Activated CD4-positive, alpha-beta T cell treated with anti-CD3 and anti-CD28 coated beads, Interleukin-2, amount 50 U/mL, for 48 hours (primary cell): ENCODE data around the gene DLX2.
A peak's percentile ranks its signal among the peaks of the same experiment; 100 is the strongest.

Source experiments
- DNase-seq, 2 experiments: peaks; one replicate each; pipeline ENCODE4 v3.0.0-alpha.2; 2020

DLX2 gene

DNA sequence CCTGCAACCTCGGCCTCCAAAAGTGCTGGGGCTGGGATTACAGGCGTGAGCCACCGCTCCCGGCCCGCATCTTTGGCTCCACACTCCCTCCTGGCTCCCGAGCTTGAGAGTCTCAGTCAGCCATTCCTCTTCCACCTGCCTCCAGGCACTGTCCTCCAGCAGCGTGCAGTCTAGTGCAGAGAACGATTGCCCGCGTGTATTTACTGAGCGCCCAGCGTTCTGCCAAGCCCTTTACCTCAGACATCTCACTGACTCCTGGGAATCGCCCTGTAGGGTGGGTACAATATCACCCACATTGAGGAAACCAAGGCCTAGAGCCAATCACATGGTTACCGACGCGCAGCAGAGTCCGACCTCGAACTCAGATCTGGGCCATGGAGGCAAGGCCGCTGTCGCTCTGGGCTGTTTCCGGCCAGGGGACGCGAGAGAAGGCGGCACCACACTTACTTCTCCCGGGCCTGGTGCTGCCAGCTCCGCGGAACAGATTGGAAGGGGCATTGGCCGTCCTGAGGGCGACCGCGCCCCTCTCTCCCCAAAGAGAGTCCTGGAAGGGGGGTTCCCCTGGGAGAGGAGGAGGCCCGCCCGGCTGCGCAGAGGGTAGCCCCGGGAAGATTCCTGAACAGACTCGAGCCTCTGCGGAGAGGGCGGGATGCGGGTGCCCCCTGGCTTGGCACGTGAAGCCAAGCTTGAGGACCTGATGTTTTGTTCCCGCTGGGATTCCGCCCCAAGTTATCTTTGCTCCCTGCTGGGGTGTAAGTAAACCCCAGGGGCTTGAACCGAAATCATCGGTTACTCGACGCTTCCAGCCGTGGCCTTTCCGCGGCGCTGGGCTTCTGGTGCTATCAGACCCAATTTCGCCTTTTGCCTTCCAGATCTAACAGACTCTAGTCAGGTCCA is 5.2 kb upstream of the DLX2 start:
- DNase-seq, result no peak

DNA sequence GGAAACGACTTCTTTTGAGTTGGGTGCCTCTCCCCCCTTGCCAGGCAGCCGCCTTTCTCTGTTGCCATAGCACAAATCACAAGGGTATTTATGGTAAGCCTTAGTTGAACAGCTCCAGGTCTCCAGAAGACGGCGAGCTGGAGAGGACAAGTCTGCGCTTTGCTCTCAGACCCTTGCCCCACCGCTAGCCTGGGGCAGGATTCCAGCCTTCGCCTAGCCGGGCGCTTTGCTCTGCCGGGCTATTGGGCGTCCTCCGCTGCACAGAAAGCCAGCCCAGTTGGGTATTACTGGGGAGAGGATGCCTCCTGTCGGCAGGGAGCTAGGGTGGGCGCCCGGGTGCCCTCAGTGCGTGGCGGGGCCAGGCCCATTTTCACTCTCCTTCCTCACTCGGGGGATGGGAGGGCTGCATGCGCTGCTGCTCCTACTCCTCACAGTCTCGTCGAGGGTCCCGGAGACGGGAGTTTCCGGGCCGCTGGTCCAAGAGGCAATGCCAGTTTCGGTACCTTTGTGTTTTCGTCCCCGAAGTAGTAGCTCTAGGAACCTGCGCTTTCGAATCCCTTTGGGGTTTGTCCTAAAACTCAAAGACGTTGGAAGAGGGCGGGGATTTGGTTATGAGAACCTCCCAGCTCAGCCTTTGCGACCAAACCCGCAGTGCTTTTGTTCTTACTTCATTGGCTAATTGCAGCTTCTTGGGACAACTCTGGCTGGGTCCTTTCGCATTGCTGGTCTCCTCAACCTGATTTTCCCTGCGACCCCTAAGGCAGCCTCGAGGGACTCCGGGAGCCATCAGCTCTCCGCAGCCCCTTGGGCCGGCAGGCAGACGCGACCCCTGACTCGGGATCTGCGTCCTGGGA is 3.6 kb upstream of the DLX2 start:
- DNase-seq, result no peak

DNA sequence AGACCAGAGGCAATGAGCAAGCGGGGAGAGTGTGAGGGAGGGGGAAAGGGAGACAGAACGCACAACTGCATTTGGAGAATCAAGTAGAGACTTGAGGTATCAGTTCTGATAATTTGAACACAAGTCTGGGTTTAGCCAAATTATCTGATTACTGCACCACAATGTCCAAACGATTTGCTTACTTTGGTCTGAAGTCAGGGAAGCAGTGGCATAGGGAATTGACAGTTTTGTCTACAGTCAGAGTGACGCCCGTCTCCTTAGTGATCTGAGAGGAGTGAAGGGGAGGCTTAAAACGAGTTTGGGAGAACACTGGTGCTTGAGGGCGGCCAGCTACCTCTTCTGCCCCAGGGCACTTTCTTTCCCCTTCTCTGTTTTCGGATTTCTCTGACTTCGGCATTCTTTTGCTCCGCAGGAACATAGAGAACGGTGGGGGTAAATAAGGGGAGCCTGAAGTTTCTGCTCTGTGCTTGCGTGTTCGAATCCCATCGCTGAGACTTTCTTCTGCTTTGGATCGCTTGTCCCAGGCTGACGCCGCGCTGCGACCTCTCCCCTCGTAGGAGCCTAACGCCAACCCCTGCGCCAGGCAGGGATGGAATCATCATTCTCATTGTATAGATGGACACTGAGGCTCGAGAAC is 2.9 kb upstream of the DLX2 start:
- no peak for DNase-seq

DNA sequence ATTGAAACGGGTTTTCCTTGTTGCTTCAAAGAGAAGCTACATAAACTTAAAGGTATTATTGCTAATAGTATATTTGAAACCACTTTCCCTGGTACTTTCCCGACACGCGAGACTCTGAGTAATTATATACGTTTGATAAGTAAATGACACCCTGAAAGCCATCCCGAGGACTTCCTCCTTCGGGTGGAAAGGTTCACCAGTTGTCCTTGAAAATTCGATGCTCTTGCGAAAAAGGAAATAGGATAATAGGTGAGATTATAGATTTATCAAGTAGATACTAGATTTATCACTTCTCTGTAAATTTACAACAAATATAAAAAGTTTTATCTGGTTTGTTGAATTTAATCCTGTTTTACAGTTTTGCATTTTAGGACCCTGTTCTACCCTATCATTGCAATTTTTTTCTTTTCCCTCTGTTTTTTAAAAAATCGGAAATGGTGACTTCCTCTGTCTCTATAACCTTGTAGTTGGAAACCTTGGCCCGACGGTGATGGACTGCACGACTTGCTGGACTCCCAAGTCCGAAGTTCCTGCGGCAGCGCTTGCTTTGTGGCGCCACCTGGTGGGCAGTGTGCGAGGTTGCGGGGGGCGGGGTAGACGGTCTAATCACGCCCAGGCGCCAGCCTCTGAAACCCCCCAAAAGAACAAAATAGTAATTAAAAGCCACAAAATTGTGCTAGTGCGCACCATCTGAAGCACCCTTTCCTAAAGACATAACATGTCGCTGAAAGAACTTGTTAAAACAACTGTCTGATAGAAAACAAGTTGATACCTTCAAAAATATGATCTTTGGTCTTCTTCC is 972 bp upstream of the DLX2 start:
- peak; percentile 77 to 82 for DNase-seq

DNA sequence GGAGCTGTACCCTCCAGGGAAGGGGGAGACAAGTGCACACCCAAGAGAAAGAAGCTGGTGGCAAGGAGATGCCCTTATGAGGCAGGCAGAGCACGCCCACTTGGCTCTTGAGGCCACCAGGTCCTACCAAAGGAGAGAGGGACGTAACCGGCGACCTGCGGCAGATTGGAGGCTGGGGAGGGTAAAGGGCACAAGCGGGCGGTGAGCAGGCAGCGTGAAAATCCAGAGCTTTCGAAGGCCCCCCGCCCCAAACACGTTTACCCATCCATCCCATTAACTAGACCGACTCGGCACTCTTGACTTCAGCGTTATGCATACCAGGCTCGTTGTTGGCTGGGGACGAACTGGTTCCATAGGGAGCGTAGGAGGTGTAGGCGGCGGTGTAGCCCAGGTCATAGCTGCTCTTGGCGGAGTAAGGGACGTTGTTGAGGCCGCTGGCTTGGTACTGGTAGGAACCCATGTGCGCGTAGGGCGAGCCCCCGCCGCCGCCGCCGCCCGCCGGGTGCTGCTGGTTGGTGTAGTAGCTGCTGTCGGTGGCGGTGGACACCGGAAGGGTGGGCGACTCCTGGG is 794 bp downstream of the DLX2 start:
- no peak for DNase-seq

DNA sequence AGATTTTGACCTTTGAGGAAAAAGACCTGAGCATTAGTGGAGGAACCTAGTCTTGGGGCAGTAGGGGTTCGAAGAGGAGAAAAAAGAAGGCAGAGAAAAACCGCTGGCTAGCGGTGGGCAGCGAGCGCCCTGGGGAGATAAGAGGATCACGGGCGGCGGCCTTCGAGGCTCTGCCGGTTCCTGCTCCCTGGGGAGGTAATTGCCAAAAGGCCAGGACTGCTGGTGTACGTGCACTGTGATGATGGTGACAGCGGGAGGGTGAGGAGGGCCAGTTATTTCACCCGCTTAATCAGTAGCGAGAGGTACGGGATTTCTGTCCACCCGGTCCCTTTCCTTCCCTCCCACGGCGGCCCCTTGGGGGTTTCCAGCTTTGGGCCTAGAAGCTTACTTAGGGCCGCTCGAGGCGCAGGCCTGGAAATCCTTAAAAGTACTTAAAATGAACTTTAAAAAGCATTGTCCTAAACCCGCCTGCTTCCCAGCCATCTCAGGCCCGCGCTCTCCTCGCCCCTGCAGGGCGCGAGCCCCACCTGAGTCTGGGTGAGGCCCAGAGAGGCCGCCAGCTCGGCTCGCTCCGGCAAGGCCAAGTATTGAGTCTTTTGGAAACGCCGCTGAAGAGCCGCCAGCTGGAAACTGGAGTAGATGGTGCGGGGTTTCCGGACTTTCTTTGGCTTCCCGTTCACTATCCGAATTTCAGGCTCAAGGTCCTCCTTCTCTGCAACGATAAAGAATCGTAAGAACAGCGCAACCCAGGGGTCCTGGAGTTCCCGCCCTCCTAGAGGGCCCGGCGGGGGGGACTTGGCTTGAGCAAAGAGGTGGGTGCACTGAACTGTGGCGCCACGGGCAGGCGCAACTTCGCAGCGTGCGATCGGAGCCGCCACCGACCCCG is 1.5 kb downstream of the DLX2 start:
- DNase-seq, result no peak

DNA sequence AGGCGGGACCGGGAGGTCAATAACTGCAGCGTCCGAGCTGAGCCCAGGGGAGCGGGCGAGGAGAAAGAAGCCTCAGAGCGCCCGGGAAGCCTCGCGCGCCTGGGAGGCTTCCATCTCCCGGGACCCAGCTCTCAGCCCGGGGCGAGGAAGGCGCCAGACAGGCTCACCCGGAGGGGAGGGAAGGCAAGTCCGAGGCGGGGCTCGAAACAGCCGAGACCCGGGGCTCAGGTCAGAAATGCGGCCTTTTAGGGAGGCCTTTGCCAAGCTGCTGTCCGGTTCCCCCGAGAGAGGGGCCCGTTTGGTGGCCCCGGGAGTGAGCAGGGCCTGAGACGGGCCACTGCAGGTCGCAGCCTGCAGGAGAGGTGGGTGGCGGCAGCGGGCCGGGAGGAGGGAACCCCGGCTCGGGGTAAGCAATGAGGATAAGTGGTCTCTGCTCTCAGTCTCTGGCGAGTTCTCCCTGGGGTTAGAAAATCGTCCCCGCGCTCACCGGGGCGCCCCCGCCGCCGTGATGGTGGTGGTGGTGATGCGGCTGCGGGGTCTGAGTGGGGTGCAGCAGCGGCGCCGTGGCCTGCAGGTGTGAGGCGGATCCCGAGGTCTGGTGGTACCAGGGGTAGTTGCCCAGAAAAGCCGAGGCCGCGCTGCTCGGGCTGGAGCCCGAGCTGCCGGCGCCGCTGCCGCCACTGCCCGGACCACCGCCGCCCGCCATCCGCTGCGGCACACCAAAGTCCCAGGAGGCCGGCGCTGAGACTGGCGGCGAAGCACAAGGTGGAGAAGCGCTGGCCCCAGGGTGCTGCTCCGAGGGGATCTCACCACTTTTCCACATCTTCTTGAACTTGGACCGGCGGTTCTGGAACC is 2.4 kb downstream of the DLX2 start:
- DNase-seq, result no peak

DNA sequence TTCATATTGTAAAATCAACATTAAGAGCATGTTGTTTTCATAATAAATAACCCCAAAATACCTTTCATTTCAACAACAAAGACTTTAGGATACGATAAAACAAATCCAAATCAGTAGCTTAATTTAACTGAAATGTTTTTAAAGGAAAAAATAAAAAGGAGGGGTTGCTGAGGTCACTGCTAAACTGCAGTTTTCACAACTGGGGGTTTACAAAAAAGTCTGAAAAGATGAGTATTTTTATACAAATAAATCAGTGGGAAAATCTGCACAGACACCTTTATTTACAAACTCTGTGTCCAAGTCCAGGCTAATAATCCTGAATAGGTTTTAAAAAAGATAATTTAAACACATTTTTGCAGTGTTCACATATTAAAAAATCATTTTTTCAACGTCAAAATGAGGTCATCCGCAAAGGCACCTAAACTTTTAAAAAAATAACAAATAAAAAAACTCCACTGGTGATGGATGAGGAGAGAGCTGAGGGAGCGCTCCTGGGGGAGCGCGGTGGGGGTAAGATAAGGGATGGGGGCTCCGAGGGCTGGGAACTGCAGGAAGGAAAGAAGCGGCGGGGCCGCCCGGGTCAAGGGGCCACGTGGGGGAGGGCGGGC is 3.1 kb downstream of the DLX2 start:
- DNase-seq, result no peak

DNA sequence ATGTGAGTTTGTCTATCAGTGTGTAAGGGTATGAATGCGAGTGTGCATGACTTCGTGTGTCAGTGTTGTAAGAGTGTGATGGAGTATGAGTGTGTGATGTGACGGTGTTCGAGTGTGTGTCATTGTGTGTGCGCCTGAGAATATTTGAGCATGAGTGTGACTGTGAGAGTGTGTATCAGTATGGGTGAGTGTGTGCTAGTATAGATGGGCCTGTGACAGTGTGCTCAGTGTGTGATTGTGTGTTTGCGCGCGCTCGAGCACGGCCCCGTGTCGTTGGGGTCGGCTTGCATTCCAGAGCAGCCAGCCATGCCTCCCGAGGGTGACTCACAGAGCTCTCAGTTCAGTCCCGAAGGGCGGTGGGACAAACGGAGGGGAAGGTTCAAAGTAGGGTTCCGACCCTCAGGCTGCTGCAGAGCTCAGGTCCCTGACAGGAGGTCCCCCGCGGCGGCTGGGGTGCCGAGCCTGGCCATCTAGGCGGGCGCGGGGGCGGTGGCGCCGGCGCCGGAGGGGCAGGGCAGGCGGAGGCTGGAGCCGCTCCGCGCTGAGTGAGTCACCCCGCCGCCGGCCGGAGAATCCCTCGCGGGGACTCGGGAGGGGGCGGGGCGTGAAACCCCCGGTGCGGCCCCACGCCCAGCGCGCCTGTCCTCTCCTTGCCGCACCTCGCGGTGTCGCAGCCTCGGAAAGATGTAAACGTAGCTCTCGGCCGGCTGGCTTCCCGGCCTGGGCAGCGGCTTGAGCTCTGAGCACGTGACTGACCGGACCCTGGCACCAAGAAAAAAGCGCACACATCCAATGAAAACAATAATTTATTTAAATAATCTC is 3.8 kb downstream of the DLX2 start:
- no peak for DNase-seq

DNA sequence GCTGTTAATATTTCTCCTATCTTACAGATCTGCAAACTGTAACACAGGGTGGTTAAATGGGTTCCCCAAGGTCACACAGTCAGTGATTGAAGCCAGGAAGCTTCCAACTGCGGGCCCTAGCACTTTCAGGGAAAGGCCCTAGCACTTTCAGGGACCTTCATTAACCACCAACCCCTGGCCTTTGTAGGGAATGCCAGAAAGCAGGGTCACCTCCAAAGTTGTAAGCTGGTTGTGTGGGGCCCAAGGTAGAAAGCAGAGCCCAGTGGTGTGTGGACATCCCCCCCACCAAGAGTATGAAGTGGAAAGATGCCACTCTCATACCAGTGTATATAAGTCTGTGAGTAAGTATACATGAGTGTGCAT is 4.4 kb downstream of the DLX2 start:
- DNase-seq, result no peak

DNA sequence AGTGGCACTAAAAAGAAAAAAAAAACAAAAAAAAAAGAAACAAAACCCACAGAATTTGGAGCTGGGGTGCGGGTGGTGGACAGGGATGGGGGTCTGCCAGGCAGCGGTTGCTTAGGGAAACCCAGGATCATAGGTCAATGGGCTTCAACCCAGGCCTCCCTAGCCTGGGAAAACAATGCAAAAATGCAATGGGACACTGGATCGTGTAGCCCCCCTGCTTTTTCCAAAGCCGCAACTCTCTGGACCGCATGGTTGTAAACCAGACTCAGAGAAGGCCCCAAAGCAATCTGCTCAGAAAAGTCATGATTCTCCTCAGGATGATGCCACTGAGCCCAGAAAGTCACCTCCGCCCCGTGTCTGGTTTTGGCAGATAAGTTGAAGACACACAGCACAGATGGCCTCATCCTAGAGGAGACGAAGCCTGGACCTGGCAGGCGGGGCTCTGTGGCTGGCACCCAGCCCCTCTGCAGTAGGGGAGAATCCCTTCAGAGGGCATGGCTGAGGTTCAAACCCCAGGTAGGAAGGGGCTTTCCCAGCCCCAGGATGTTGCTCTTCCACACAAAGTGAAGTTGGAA is 5.1 kb downstream of the DLX2 start:
- DNase-seq, result no peak

DNA sequence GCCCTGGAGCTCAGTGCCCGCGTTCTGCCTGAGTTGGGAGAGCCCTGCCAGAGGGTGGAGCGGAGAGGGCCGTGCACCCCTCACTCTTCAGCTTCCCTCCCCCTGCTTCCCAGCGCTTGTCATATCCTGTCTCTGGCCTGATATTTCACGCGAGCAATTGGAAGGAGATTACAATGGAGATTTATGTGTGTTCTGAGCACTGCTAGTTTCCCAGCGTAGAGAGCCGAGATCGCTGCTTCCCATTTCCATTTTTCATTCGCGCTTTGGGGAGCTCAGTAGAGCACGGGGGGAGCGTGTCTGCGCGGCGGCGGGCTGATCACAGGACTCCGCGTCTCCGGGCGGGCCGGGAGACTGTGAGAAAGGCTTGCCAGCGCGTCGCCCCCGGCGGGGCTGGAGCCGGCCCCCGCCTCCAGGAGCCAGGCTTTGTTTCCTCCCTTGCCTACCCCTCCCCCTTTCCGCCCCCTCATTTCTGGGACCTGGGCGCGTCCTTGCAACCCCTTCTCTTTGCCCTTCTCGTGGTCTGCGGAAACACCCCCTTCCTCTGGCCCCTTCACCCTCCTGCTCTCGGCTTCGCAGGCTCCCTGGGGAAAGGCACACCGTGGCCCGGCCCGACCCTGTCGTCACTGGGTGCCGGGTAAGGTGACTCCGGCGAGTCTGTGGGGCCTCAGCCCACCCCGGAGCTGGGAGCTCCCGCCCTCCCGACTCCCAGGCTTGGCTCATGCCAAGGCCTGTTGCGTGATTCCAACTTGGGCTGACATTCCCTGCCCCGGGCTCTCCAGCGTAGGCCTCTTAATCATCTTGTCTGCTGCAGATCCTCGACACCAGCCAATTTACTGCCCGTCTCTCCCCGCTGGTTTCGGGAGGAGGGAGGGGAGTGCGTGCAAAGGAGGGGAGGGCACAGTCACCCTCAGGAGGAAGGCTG is 5.8 kb downstream of the DLX2 start:
- DNase-seq, result no peak

DNA sequence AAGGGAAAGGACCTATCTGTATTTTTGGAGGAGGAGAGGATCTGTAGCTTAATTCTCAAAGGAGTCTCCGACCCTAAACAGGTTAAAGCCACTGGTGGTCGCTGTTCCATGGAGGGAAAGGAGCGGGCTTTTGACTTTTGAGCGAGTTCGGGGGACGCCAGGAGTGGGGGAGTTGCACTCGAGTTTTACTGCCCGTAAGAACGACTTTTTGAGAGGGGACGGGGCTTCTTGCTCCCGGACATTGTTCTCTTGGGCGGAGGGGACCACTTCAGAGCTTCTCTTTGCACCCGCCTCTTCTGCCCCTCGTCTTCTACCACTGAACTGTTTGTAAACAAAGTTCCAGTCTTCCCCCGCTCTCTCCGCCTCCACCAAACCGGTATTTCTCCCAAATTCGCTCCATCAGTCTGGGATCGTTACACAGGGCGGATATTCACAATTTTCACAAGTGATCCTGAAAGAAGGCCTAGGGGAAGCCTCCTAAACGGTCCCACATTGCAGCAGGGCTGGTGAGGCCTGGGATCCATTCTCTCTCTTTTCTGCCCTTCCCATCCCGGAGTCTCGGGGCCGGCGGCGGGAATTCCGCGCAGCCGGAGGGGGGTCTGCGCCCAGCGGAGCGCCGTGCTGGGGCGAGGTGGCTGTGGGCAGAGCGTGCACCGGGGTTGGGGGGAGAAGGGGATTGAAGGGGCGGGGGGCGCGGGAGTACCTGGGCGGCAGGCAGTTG is 6.6 kb downstream of the DLX2 start:
- DNase-seq, result no peak

DNA sequence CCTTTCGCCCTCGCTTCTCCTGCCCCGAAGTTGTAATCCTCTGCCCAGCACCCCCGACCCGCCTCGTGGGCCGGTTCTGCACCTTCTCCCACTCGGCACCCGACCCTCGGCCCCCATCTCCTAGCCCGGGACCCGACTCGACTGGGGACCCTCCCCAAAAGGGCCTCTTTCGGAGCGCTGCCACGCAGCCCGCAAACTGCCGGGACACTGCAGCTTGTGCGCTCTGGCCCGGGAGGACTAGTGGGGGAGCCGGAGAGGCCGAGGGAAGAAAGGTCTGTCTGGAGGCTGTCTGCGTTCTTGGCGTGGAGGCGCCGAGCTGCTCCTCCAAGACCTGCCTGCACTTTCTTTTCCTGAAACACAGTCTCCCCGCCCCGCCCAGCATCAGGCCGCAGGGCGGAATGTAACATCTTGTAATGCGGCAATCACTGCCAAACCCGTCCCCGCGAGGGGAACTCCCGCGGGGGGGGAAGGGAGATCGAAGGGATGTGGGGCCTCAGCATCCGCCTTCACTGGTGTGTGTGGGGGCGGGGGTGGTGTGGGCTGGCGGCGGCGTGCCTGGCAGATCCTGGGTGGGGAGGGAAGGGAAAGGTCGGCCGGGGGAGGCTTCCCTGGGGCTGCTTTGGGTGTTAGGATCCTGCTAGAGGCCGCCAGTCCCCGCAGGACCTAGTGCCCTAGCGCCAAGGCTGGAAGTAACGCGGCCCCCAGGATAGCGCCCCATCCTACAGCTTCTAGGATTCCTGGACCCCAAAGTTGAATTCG is 7.4 kb downstream of the DLX2 start:
- DNase-seq, result peak in 1 of 2 experiments; percentile 67

DNA sequence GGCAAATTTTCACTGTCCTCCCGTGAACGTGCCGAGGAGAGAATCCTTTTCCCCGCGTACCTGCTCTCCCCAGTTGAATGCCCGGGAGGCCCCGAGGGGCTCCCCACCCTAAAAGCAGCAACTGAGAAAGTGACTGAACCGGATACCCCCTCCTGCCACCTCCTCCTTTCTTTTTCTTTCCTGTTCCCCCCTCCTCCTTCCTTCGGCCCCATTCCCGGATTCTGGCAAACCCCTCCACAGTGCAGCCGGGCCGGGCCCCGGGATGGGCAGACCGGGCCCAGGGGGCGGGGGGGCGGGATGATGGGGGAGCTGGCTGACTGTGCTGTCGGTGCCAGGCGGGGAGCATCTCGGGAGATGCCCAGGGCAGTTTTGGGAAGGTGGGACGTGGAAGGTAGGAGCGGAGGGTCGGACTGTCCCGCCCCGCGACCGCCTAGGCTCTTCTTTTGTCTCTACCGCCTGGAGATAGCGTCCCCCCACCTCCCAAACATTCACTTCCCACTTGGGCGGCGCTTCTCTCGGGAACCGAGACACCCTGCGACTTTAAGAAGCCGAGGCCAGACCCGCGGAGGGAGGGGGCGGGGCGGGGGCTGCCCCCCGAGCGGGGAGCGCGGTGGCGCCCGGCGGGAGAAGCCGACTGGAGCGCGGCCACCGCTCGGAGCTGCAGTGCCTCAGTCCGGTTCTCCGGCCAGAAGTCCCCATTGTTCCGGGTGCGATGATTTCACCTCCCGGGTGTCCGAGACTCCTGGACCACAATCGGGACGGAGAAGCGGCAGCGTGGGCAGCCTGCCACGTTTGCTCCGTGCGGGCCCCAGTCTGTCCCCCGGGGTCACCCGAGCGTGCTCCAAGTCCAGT is 8.2 kb downstream of the DLX2 start:
- no peak for DNase-seq
